ENCODE data around the gene PKNOX2. TPM values are rescaled to one million over a fixed set of nuclear protein-coding genes. Genes with fewer than 3 reads are reported as not detected.

The PKNOX2 gene
- total and polyA plus RNA-seq, 9 of the 15 experiments (the other 6 are each of a cell fraction or from before 2014, with no cell fraction given) = not detected

GRCh38 chr11:125379981-125380380, 215.4 kb downstream of the PKNOX2 start:
- ChIA-PET POLR2A (interaction anchor here (0.6 kb wide), 1 partner anchor 261 kb away, joined by 3 read pairs; no protein-coding TSS in a partner anchor), CTCF (ENCODE audit: low intra/inter-chr PET ratio) (no interaction called here)
- Histone ChIP-seq H2AFZ (ENCODE audit: low read depth, low read length) (no peak overlapping the region), H3K36me3 (ENCODE audit: control insufficient read depth, insufficient read depth, low read length) (no peaks in the 10 kb centered on the region), H3K4me2 (ENCODE audit: insufficient read depth, low read length) (no peak overlapping the region), H3K79me2 (ENCODE audit: control insufficient read depth, insufficient read depth, low read length) (no peaks in the 10 kb centered on the region), H3K27me3 (ENCODE audit: control insufficient read depth in 2 of 2, insufficient read depth in 2 of 2, low read length in 2 of 2) (peaks cover 51 to 82% of the 10 kb centered on the region in 2 experiments), H3K9me3 (replicated peaks; ENCODE audit: control insufficient read depth, insufficient read depth, low read depth, low read length) (no peaks in the 10 kb centered on the region), H3K4me1 (replicated peaks in 1 of 2; ENCODE audit: control insufficient read depth in 2 of 2, insufficient read depth in 2 of 2, low read length in 2 of 2) (no peaks in the 10 kb centered on the region), H3K9ac (ENCODE audit: insufficient read depth in 1 of 2, low read depth in 2 of 2, low read length in 2 of 2) (no peak overlapping the region), H3K27ac (ENCODE audit: extremely low read depth, low read depth, low read length) (no peak overlapping the region), H4K20me1 (replicated peaks; ENCODE audit: control insufficient read depth, insufficient read depth, low read length) (no peaks in the 10 kb centered on the region), H3K4me3 (no peak overlapping the region), H3K9me1 (ENCODE audit: control insufficient read depth, insufficient read depth, low read length) (no peaks in the 10 kb centered on the region)
- ATAC-seq = no peak
- intact Hi-C loops (cut with micrococcal nuclease) = no loop called here
- WGBS (ENCODE audit: insufficient coverage, low coverage, missing lambda C conversion rate) = 2% methylated on average over 11 of the region's 14 CpGs
- FAIRE-seq = no peak
- no TSS peak for BruUV-seq (replicated peaks)
- TF ChIP-seq SP2 (IDR thresholded peaks at IDR 0.05; ENCODE audit: extremely low read depth, low read depth, low read length, poor library complexity, severe bottlenecking) = no peak
- TF ChIP-seq RBM17 (IDR thresholded peaks at IDR 0.05; ENCODE audit: borderline replicate concordance, low read depth, low read length) = no peak
- no peak for TF ChIP-seq CREBBP (IDR thresholded peaks at IDR 0.05; ENCODE audit: low read depth, low read length)
- no peak for TF ChIP-seq ZNF133 (CRISPR knock-in tag; IDR thresholded peaks at IDR 0.05)
- no peak for TF ChIP-seq POLR2H (tag; IDR thresholded peaks at IDR 0.05; ENCODE audit: low read depth)
- TF ChIP-seq RFX7 (CRISPR knock-in tag; IDR thresholded peaks at IDR 0.05) = no peak
- no peak for TF ChIP-seq ZNF12 (CRISPR knock-in tag; IDR thresholded peaks at IDR 0.05)
- TF ChIP-seq SMARCB1 (IDR thresholded peaks at IDR 0.05; ENCODE audit: insufficient read length, low read depth) = no peak
- TF ChIP-seq ZNF699 (CRISPR knock-in tag; IDR thresholded peaks at IDR 0.05; ENCODE audit: insufficient replicate concordance) = no peak
- TF ChIP-seq, protein P1, sequence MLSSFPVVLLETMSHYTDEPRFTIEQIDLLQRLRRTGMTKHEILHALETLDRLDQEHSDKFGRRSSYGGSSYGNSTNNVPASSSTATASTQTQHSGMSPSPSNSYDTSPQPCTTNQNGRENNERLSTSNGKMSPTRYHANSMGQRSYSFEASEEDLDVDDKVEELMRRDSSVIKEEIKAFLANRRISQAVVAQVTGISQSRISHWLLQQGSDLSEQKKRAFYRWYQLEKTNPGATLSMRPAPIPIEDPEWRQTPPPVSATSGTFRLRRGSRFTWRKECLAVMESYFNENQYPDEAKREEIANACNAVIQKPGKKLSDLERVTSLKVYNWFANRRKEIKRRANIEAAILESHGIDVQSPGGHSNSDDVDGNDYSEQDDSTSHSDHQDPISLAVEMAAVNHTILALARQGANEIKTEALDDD (IDR thresholded peaks at IDR 0.05) = no peak
- no peak for TF ChIP-seq MYBL2 (IDR thresholded peaks at IDR 0.05; ENCODE audit: low read depth)
- no peak for TF ChIP-seq MYBL2 (CRISPR knock-in tag; IDR thresholded peaks at IDR 0.05; ENCODE audit: borderline replicate concordance)
- no peak for TF ChIP-seq ZNF311 (CRISPR knock-in tag; IDR thresholded peaks at IDR 0.05)
- no peak for TF ChIP-seq ASH1L (IDR thresholded peaks at IDR 0.05; ENCODE audit: borderline replicate concordance, low read depth, partially characterized antibody)
- no peak for TF ChIP-seq NR4A1 (CRISPR knock-in tag; IDR thresholded peaks at IDR 0.05)
- no peak for TF ChIP-seq NR4A1 (tag; IDR thresholded peaks at IDR 0.05)
- TF ChIP-seq ELK3 (CRISPR knock-in tag; IDR thresholded peaks at IDR 0.05) = no peak
- TF ChIP-seq SLC30A9 (CRISPR knock-in tag; IDR thresholded peaks at IDR 0.05) = no peak
- TF ChIP-seq SMARCA4 (IDR thresholded peaks at IDR 0.05) = no peak
- no peak for DNase-seq (ENCODE audit: extremely low read depth in 1 of 4, low spot score in 3 of 4)
- in situ Hi-C loops (cut with MboI) = no loop called here
